Measurements from ENCODE around the gene PRAF2.

DNA sequence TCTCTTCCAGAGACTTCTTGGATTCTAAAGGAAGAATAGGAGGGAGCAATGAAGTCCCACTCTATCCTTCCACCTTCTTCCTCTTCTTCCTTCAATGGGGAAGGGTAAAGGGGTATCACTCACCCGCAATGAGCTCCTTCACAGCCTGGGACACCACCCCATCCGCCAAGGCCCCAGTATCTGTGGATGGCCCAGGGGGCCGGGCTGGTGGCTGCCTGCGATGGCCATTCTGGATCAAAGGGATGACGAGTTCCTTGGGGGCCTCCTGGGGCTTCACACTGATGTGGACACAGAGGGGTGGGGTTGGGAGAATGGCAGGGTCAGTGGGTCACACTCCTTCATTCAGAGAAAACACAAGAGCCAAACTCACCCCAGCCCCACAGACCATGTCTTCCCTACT lies 48.7 kb upstream of the PRAF2 start:
- TF ChIP-seq EZH2 (IDR thresholded peaks at IDR 0.05) (no peak), POLR2AphosphoS5 (IDR thresholded peaks at IDR 0.05; ENCODE audit: borderline replicate concordance, low read depth, low read length) (no peak), FOXP2 (optimal IDR thresholded peaks at IDR 0.05; ENCODE audit: control extremely low read depth, extremely low read length, insufficient read depth) (no peak)
